GM21423 (cell line): ENCODE results near the gene CADM1.
"Not testable (repeated sequence)": the region's sequence is repeated elsewhere in the genome, so short reads cannot be mapped to it uniquely, and the experiment has no call there.

Experiments used
- ATAC-seq: cut with Tn5 transposase; IDR thresholded peaks from one replicate; pipeline ENCODE4 v1.9.1; 2021; ENCODE audit warnings: mild to moderate bottlenecking, moderate library complexity; ENCODE audit not compliant: unreplicated experiment

The CADM1 gene

GRCh38 chr11:115481528-115481927 lies 22.7 kb downstream of the CADM1 start:
- no peak for ATAC-seq

DNA sequence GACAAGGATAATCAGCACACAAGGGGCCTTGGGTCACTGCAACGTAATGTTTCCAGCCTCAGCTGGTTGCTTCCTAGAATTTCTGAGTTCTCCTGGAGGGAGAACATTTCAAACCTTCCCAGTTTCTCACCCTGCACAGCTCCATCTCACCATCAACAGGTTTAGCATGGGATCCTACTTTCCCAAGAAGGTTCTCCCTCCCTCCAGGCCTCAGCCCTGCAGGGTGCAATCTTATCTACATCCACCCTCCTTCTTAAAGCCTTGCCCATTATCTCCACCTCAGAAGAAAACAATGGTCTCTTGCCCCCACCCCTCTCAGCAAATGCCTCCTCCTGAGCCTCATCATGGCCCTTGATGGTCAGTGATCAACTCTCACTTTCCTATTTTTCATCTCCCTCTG lies 23.6 kb downstream of the CADM1 start:
- no peak for ATAC-seq

- no peak for ATAC-seq
Measured at GRCh38 chr11:115477410-115477809, 26.8 kb downstream of the CADM1 start.

GRCh38 chr11:115476463-115477286 lies 27.5 kb downstream of the CADM1 start:
- ATAC-seq: no peak

- no peak for ATAC-seq
Measured at GRCh38 chr11:115475564-115475963, 28.7 kb downstream of the CADM1 start.

DNA sequence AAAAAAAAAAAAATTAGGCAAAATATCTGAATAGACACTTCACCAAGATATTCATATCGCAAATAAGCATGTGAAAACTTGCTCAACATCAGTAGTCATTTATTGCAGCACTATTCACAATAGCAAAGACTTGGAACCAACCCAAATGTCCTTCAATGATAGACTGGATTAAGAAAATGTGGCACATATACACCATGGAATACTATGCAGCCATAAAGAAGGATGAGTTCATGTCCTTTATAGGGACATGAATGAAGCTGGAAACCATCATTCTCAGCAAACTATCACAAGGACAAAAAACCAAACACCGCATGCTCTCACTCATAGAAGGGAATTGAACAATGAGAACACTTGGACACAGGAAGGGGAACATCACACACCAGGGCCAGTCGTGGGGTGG lies 29.9 kb downstream of the CADM1 start:
- ATAC-seq: not testable (repeated sequence)

DNA sequence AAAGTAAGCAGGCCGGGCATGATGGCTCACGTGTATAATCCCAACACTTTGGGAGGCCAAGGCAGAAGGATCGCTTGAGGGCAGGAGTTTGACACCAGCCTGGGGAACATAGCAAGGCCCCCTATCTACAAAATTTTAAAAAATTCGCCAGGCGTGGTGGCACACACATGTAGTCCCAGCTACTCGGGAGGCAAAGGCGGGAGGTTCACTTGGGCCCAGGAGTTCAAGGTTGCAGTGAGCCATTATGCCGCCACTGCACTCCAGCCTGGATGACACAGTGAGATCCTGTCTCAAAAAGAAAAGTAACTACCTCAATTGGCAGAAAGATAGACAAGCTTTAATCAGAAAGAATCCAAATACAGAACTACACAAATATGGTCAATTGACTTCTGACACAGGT lies 31.0 kb downstream of the CADM1 start:
- no peak for ATAC-seq

- no peak for ATAC-seq
Measured at GRCh38 chr11:115471367-115471766, 32.8 kb downstream of the CADM1 start.

- no peak for ATAC-seq
Measured at GRCh38 chr11:115470928-115471327, 33.3 kb downstream of the CADM1 start.

- ATAC-seq: no peak
Measured at GRCh38 chr11:115469361-115469760, 34.9 kb downstream of the CADM1 start.

- no peak for ATAC-seq
Measured at GRCh38 chr11:115466122-115466521, 38.1 kb downstream of the CADM1 start.

DNA sequence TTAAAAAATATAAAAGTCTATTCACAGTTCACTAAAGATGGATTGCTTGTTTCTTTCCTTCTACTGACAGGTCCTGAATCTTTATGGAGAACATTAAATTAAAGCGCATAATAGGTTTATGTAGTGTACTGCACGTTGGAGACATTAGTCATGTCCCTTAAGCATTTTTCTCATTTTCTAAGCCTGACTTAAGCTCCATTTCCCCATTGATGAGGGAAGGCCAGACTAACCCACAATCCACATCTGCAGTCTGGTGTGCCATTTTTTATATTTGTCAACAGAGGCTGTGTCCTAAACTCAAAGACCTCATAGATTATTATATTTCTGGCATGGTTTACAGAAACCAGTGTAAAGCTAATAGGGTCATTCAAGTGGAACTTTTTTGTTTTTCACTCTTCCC lies 39.9 kb downstream of the CADM1 start:
- no peak for ATAC-seq

GRCh38 chr11:115463606-115464005 lies 40.6 kb downstream of the CADM1 start:
- no peak for ATAC-seq

DNA sequence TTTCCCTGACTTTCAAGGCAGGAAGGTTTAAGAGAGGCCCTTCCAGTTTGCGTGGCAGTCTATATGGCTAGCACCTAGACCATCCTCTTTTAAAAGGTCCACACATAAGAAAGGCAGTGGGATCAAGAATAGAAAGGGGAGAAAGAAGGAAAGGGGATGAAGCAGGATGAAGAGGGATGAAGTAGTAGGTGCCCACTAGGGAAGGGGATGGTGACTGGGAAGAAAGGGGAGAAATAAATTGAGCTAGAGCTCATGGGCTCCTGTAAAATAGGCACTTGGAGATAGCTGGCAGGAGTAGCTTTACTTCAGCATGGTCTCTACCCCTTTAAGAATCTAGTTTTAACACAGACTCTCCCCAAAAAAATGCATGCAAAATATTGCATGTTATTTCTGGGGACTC lies 41.5 kb downstream of the CADM1 start:
- ATAC-seq: no peak

GRCh38 chr11:115462004-115462541 lies 42.1 kb downstream of the CADM1 start:
- ATAC-seq: no peak

DNA sequence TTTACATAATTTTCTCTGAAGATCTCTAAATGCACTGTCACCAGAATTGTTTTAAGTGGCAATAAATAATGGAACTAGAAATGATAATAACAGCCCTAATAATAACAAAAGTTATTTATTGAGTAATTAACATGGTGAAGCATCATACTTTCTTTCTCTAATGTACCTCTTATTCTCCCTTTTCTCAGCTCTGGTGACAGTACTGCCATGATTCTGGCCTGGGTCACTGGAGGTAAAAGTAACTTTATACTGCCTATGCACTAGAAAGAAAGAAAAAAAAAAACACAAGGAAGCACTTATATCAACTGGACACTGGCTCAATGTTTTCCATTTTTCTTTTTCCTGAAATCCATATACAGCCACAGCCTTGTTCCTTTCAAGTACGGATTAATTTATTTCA lies 43.7 kb downstream of the CADM1 start:
- ATAC-seq: no peak

DNA sequence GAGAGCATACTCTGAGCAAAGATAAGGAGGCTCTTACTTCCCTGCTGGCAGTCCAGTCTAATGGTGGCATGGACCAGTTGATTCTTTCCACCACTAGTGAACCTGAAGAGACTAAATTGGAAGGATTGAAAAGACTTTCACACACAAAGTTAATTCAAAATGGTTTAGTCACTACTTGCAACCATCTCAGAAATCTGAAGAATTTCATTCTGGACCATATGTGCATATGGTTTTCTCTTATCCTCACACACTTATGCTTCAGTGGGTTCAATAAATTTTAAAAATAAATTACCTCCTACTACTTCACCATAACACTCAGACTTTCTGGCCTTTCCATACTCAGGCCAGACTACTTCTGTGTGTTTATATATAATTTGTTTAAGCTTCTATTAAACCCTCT lies 44.7 kb downstream of the CADM1 start:
- no peak for ATAC-seq

DNA sequence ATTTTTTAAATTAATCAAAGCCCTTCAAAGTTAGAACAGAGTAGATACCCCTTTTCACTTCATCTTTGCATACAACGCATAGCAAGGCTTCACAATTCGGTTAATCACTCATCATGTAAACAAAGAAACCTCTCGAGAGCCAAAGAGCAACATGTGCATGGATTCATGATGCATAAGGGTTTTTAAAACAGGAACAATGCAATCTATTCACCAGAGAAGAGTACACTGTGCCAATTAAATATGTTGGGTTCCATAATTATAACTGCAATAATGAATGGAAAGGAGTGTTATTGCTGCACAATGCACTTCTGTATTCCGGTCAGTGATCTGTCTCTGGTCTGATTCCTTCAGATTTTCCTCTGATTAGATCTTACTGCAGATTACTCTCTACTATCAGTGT lies 45.3 kb downstream of the CADM1 start:
- no peak for ATAC-seq

DNA sequence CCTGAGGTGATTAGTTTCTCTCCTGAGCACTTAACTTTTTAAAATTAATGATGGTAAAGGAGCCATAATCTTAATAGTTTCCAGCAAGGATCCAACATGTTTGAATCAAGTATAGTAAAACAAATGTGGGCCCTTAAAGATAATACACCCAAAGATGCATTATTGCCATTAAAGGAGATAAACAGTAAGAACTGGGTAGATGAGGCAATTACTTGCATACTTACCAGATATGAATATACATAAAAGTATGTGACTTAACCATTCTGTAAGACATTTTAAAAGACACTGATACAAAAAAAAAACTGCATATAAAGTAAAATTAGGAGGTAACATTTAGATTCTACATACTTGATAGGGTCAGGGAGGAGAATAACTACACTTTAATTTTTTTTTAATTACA lies 48.2 kb downstream of the CADM1 start:
- no peak for ATAC-seq

- ATAC-seq: no peak
Measured at GRCh38 chr11:115455613-115456012, 48.6 kb downstream of the CADM1 start.

- ATAC-seq: no peak
Measured at GRCh38 chr11:115454525-115454924, 49.7 kb downstream of the CADM1 start.

GRCh38 chr11:115453693-115454490 lies 50.3 kb downstream of the CADM1 start:
- ATAC-seq: no peak
